ENCODE results near the gene LRRC46.
A peak's percentile ranks its signal among the peaks of the same experiment; 100 is the strongest.

LRRC46 gene

GRCh38 chr17:47810200-47810821, 21.2 kb upstream of the LRRC46 start:
- no peak for DNase-seq

GRCh38 chr17:47810901-47811635, 20.4 kb upstream of the LRRC46 start:
- DNase-seq, result no peak

GRCh38 chr17:47811709-47812108, 19.8 kb upstream of the LRRC46 start:
- DNase-seq, result no peak

DNA sequence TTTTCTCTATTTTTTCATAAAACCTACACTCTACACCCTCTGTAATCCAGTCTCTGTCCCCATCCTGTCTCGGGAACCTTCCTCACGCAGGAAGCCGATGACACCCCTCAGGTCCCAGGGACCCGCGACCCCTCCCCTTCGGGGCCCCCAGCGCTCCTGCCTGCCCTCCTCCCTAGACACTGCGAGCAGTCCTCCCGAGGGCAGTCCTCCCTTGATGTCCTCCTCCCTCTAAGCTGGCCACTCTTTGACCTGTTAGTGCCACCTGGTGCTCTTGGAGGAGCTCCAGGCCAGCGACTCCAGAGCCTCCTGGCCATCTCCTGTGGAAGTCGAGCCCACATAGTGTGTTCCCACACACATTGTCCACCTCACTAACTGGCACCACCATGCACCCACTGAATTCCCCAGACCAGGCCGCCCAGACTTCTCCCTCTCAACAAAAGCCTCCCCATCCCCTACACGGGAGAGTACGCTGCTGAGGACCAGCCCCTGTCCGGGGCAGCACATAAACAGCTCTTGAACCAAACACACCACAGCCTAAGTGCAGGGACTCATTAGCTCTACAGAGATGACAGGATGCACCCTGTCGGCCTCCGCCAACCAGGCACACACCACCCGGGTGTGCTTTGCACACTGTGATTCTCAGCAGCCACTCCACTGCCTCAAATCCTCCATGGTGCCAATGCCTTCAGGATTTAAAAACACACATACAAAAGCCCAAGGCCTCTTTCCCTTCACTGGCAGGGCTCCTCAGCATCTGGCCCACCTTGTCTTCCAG, 19.1 kb upstream of the LRRC46 start:
- DNase-seq, result no peak

DNA sequence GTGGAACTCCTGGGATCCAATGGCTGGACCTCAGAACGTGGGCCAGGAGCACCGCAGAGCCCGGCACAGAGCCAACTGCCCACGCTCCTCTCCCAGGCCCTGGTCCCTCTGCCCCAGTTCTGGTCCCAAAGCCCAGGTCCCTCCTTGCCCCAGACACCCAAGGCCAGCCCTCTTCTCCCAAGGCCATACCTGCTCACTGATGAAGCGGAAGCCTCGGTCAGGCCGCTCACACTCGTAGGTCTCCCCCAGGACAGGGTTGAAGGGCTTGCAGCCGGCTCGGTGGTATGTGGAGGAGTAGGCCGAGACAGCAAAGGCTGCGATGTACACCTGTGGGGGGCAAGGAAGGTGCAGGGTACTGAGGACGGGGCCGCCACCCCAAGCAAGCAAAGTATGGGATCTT, 18.4 kb upstream of the LRRC46 start:
- no peak for DNase-seq

- no peak for DNase-seq
Observed at GRCh38 chr17:47813512-47814031, 17.9 kb upstream of the LRRC46 start.

DNA sequence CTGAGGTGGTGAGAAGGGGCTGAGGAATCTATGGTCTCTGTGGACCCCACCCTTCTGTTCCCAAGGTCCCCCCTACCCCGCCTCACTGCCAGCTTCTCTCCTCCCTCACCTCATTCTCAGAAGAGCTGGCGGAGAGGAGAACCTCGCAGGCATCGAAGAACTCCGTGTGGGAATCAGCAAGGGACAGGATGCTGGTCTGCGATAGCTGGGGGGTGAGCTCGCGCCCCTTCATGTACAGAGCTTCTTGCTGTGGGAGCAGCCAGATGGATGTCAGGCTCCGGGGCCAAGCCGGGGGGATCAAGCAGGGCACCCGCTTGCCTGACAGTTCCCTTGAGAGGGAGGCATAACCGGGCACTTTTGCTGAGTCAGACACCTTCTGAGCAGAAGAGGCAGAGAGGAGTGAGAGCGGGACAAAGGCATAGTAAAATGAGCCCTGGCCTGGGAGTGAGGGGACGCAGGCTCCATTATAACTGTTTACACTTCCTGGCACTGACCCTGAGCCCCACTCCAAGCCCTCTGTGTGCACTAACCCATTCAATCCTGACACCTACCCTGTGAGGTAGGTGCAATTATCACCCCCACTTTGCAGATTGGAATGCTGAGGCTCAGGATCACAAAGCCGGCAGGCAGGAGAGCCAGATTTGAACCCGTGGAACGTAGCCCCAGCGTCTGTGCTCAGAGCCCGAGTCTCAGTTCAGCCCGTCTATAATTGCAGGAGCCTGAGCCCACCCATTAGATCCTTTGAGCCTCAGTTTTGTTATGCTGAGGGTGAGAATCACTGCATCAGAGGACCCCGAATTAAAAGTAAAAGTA, 16.2 kb upstream of the LRRC46 start:
- DNase-seq, result no peak

- DNase-seq, result no peak
Observed at GRCh38 chr17:47816111-47816735, 15.2 kb upstream of the LRRC46 start.

- no peak for DNase-seq
Observed at GRCh38 chr17:47816947-47817346, 14.5 kb upstream of the LRRC46 start.

GRCh38 chr17:47818002-47818695, 13.3 kb upstream of the LRRC46 start:
- no peak for DNase-seq

DNA sequence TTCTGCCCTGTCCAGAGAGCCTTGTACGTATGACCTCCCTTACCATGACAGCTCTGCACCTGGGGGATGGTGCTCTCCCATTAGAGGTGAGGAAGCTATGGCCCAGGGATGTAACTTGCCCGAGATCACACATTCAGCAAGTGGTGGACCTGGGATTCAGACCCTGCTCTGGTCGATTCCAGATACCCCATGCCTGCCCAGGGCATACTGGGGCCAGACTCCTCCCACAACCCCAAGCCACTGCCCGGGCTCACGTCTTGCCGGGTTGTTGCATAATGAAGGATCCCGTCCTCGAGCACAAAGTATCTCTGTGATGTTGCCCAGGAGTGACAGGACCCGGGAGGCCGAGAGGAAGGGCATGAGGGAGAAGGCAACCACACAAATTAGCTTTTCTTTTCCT, 12.0 kb upstream of the LRRC46 start:
- no peak for DNase-seq

DNA sequence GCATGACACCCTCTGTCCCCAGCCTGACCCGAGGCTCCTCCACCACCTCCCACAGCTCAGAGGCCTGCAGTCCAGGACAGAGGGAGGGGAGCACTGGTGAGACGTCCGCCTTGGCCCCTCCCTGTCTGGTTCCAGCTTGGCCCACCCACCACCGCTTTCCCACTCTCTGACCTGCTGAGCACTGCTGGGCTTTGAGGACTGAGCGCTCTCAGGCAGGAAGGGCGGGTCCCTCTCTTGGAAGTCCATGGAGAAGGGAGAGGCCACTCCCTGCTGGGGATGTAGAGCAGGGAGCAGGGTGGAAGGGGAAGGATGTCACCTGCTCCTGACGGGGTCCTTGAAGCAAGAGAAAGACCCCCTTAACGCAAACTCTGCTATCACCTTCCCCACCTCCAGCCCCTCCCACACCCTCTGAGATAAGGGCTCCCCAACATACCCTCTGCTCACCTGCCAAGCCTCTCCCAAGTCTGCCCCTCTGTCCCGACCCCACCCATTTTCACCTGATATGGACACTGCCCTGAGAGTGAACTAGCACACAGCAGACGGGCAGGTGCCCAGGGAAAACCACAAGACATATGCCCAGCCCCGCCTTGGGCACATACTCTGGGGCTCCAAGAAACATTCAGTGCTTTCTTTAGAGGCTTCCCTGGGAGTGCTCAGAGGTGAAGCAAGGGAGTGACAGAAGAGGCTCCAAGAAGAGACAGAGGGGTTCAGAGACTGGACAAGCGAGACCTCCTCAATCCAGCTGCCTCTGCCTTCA, 11.3 kb upstream of the LRRC46 start:
- DNase-seq, result no peak

- no peak for DNase-seq
Observed at GRCh38 chr17:47821031-47821423, 10.4 kb upstream of the LRRC46 start.

DNA sequence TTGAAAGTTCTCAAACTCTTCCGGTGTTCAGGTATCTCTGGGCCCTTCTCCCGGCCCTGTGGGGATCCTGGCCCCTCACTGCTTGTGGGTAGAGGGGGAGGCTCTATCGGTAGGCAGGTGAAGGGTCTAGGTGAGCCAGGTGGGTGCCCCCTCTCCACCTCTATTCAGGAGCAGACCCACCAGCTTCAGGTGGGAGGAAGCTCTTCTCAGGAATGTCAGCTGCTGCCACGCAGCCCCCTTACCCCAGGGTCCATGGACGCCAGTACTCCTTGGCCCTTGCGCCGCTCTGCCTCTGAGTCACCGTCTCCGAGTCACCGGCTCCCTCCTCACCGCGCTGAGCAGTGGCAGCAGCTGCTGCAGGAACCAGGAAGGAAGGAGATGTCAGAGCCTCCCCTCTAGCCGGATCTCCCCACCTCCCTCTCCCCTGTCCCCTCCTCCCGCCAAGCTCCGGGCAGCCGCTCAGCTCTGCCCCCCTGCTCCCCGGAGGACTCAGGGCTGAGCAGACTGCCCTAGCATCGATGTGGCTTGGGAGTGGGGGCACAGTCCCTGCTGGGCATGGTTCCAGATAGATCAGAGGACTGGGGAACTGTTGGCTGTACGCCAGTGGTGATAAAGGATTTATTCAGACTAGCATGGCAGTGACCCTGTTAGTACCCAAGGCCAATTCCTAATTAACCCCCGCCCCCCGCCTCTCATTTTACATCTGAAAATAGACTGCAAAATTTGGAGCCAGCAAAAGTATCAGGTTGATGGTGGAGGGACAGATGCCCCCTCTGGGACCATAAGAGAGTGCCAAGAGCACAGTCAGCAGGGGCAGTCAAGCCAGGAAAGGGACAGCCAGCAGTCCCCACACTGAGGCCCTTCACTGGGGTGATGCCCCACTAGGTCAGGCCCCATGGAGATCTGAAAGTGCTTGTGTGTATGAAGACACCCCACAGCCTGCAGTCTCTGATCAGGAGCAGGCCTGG, 9.8 kb upstream of the LRRC46 start, which contains the start of gene OSBPL7:
Gene OSBPL7 (minus strand): TSS at position 371 of the 968 bp plus-strand sequence. CDS start 1,516 bp downstream, outside the sequence.
- DNase-seq, result peak; percentile 63 to 72

- DNase-seq, result no peak
Observed at GRCh38 chr17:47822785-47823184, 8.7 kb upstream of the LRRC46 start.

GRCh38 chr17:47823519-47823918, 8.0 kb upstream of the LRRC46 start:
- no peak for DNase-seq

DNA sequence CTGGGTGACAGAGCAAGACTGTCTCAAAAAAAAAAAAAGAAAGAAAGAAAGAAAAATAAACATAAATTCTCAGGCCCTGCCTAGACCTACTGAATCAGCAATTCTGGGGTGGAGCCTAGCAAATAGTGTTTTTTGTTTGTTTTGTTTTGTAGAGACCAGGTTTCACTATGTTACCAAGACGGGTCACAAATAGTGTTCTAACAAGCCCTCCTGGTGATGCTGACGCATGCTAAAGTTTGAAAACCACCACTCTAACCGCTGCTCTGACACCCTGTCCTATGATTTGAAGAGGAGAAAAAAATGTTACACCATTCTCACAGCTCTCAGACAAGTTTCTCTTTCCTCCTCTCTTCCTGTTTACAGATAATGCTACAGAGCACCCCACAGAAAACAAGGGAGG, 1.6 kb upstream of the LRRC46 start:
- no peak for DNase-seq

GRCh38 chr17:47830396-47831002, 971 bp upstream of the LRRC46 start:
- no peak for DNase-seq

- DNase-seq, result peak; percentile 69 to 81
Observed at GRCh38 chr17:47831934-47832327, 461 bp downstream of the LRRC46 start.

All from inflammatory macrophage (primary cell).